ENCODE data around the gene SMC3. TPM values are rescaled to one million over a fixed set of nuclear protein-coding genes. Genes with fewer than 3 reads are reported as not detected.
"Not testable (repeated sequence)": the region's sequence is repeated elsewhere in the genome, so short reads cannot be mapped to it uniquely, and the experiment has no call there.

Gene SMC3
- total RNA-seq, 2 experiments from 2014 or later: 75.6 to 82.2 TPM

GRCh38 chr10:110639858-110640257 is 72.4 kb downstream of the SMC3 start:
- H3K9me3 Mint-ChIP-seq (ENCODE audit: insufficient read depth); ATAC-seq; H3K4me3 Mint-ChIP-seq; H3K27ac Mint-ChIP-seq; H3K36me3 Mint-ChIP-seq (ENCODE audit: low read depth); POLR2A ChIA-PET; DNase-seq: not testable (repeated sequence)
- Mint-ChIP-seq H3K4me1 (ENCODE audit: low read depth) (peaks cover 33% of the 10 kb centered on the region), H3K27me3 (ENCODE audit: low read depth) (peaks cover 37% of the 10 kb centered on the region)
- CTCF ChIA-PET: interaction anchor here (1.2 to 4.1 kb wide), 6 partner anchors 9 to 33 kb away, joined by 3 to 23 read pairs (median 7); no protein-coding TSS in a partner anchor

DNA sequence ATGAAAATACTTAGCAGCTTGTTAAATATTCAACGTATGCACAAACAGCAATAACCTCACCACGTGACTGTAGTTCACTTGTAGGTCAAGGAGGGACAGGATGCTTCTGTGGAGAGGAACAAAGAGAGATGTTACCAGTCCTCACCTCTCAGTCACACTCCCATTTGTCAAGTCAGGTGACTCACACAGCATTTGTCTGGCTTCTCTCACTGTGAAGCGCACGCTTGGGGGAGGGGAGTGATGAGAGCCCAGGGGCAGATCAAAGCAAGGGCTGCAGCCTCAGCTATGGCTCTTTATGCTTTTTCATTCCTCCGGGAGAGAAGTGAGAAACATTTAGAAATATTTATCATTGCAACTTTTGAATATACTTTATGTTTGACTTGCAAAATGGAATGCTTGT is 73.8 kb downstream of the SMC3 start:
- peaks cover 33% of the 10 kb centered on the region for H3K4me1 Mint-ChIP-seq (ENCODE audit: low read depth)
- H3K27me3 Mint-ChIP-seq (ENCODE audit: low read depth): peaks cover 45% of the 10 kb centered on the region
- no peak overlapping the region for H3K27ac Mint-ChIP-seq
- ATAC-seq: peak; percentile 60
- H3K4me3 Mint-ChIP-seq: no peak overlapping the region
- CTCF ChIA-PET: interaction anchor here (0.9 to 4.1 kb wide), 10 partner anchors 10 to 307 kb away, joined by 3 to 23 read pairs (median 4); no protein-coding TSS in a partner anchor
- no peaks in the 10 kb centered on the region for H3K36me3 Mint-ChIP-seq (ENCODE audit: low read depth)
- H3K9me3 Mint-ChIP-seq (ENCODE audit: insufficient read depth): no peaks in the 10 kb centered on the region
- POLR2A ChIA-PET: no interaction called here
- peak; percentile 55 for DNase-seq

DNA sequence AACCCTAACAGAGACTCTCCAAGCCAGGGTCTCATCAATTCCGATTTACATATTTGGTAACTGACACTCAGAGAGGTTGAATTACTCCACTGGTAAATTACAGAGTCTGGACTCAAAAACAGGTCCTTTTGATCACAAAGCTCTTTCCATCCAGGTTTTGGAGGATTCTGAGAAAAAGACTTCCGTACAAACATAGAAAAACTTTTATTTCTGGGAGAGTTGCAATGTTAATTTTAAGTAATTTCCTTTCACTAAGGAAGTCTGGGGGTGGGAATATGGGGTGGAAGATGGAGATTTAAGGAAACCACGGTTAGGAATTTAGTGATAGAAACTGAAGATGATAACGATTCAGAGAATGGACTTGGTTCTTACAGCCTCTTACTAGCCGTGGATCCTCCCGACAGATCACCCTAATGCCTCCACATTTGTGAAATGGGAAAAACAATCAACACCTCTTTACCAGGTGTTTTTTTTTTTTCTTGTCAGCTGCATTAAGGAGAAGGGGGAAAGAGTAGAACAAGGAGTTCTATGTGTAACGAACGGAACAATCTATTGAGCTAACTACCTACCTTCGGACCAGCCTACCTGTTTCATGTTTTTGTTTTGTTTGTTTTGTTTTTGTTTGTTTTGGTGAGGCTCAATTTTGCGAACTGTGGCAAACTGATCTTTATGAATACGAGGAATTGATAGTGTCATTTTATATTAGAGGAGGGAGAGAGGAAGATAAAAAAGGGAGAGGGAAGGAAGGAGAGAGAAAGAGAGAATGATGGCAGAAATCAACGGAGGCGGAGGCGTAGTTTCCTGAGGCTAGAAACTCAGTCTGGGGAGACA is 74.9 kb downstream of the SMC3 start:
- DNase-seq (no peak), ATAC-seq (no peak)
- Mint-ChIP-seq H3K4me3 (peak overlapping the region; percentile 39), H3K4me1 (ENCODE audit: low read depth) (peaks cover 33% of the 10 kb centered on the region), H3K27me3 (ENCODE audit: low read depth) (peaks cover 53% of the 10 kb centered on the region), H3K36me3 (ENCODE audit: low read depth) (no peaks in the 10 kb centered on the region), H3K27ac (no peak overlapping the region), H3K9me3 (ENCODE audit: insufficient read depth) (no peaks in the 10 kb centered on the region)
- ChIA-PET POLR2A (no interaction called here), CTCF (interaction anchor here (0.9 to 4.1 kb wide), 5 partner anchors 17 to 308 kb away, joined by 3 to 23 read pairs (median 4); no protein-coding TSS in a partner anchor)

- POLR2A ChIA-PET: no interaction called here
- Mint-ChIP-seq H3K9me3 (ENCODE audit: insufficient read depth) (no peaks in the 10 kb centered on the region), H3K27ac (no peak overlapping the region), H3K4me3 (peak overlapping the region; percentile 66), H3K4me1 (ENCODE audit: low read depth) (peaks cover 33% of the 10 kb centered on the region), H3K27me3 (ENCODE audit: low read depth) (peaks cover 56% of the 10 kb centered on the region), H3K36me3 (ENCODE audit: low read depth) (no peaks in the 10 kb centered on the region)
- DNase-seq (no peak), ATAC-seq (peak; percentile 18)
- CTCF ChIA-PET: interaction anchor here (1.0 to 4.1 kb wide), 2 partner anchors 30 to 37 kb away, joined by 3 to 23 read pairs; no protein-coding TSS in a partner anchor
Observed at GRCh38 chr10:110643035-110643652, 75.6 kb downstream of the SMC3 start.

- ChIA-PET POLR2A (no interaction called here), CTCF (interaction anchor here (1.0 to 4.1 kb wide), 2 partner anchors 29 to 37 kb away, joined by 3 to 23 read pairs; no protein-coding TSS in a partner anchor)
- Mint-ChIP-seq H3K9me3 (ENCODE audit: insufficient read depth) (no peaks in the 10 kb centered on the region), H3K4me3 (peak within 1 kb of the TSS; percentile 66), H3K27ac (no peak within 1 kb of the TSS), H3K36me3 (ENCODE audit: low read depth) (no peaks in the 10 kb centered on the region), H3K4me1 (ENCODE audit: low read depth) (peaks cover 33% of the 10 kb centered on the region), H3K27me3 (ENCODE audit: low read depth) (peaks cover 56% of the 10 kb centered on the region)
- DNase-seq: peak; percentile 32
- ATAC-seq: peak; percentile 73
Observed at GRCh38 chr10:110643653-110644597, 76.4 kb downstream of the SMC3 start, which contains the start of gene RBM20. Gene RBM20, plus strand, starts transcription at chr10:110644336. Its CDS starts 119 bp downstream, at chr10:110644455.

DNA sequence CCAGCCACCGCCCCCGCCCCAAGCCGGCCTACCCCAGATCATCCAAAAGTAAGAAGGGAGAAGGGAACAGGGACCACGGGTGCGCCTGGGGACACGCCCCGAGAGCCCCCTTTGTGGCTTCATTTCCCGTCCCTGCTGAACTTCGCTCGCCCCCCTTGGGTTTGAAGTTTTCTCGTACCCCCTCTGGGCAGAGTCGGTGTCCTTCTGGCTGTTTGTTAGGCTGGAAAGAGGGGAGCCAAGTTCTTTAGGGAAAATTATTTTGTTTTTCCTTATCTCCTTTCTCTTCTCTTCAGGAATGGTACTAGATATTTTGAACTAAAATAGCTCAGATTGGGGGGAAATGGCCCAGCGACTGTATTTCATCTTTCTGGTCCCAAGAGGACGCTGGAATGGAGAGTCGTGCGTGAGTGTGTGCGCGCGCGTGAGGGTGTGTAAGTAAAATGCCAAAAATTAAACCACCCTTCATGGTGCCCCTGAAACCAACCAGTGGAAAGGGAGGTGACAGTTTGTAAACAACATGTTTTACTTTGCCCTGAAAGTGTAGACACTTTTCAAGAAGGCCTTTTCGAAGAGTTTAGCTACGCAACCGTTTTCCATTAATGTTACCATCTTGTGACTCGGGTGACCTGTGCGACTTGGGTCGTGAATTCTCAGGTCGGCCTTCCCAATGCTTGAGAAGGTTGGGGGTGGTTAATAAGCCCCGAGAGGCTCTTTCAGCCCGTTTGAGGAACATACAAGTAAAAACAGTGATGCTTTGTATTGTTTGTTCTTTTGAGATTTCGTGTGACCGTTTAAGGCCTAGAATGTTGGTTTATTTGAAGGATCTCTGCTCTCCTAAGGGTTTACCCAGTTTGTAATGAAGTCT is 77.3 kb downstream of the SMC3 start:
- H3K4me3 Mint-ChIP-seq: peak overlapping the region; percentile 57
- DNase-seq (no peak), ATAC-seq (no peak)
- H3K9me3 Mint-ChIP-seq (ENCODE audit: insufficient read depth): no peaks in the 10 kb centered on the region
- peaks cover 37% of the 10 kb centered on the region for H3K4me1 Mint-ChIP-seq (ENCODE audit: low read depth)
- no peak overlapping the region for H3K27ac Mint-ChIP-seq
- ChIA-PET CTCF (no interaction called here), POLR2A (no interaction called here)
- peaks cover 61% of the 10 kb centered on the region for H3K27me3 Mint-ChIP-seq (ENCODE audit: low read depth)
- H3K36me3 Mint-ChIP-seq (ENCODE audit: low read depth): no peaks in the 10 kb centered on the region

DNA sequence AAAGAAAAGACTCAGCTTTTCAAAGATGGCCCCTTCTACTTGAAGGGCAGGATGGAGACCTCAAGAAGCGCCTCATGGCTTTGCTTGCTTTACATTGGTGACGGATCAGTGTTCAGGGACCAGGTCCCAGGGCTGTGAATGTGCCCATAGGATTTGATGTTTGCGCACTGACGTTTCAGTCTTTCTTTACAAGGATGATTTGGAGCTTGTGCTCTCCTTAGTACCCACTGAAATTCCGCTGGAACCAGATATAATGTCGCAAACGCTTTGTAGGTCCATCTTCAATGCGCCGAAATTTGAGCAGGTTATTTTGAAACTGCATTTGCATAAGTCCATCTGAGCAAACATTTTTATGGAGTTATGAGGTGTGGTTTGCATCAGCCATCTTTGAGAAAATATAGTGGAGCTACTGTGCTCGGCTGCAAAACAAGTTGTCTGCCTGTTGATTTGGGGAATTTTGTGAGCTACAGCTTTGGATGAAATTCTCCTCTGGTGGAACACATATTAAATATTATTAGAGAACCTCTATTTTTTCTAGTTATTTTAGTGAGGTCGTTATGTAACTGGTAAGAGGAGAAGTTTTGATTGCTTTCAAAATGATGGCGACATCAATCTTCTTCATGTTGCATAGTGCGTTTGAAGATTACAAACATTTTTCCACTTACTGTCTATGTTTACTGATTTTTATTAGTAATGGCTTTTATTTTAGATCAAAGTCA is 79.1 kb downstream of the SMC3 start:
- Mint-ChIP-seq H3K4me1 (ENCODE audit: low read depth) (peaks cover 43% of the 10 kb centered on the region), H3K27ac (no peak overlapping the region), H3K36me3 (ENCODE audit: low read depth) (no peaks in the 10 kb centered on the region), H3K4me3 (no peak overlapping the region), H3K9me3 (ENCODE audit: insufficient read depth) (no peaks in the 10 kb centered on the region), H3K27me3 (ENCODE audit: low read depth) (peaks cover 54% of the 10 kb centered on the region)
- ChIA-PET CTCF (interaction anchor here (1.0 kb wide), 2 partner anchors 25 to 33 kb away, joined by 3 read pairs; no protein-coding TSS in a partner anchor), POLR2A (no interaction called here)
- ATAC-seq (no peak), DNase-seq (no peak)

DNA sequence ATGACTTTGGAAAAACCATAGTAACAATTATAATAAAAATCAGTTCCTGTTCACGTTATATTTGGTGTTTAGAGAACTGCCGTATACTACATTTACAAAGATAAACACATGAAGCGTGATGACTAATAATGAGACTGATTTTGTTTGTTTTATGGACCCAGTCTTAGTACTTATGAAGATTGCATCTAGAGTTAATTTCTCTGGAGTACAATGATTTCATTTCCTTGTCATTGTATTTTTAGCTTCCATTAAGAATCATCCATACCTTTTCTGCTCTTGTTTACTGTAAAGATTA is 79.6 kb downstream of the SMC3 start:
- no peak overlapping the region for H3K4me3 Mint-ChIP-seq
- no peak for DNase-seq
- no peak overlapping the region for H3K27ac Mint-ChIP-seq
- peaks cover 45% of the 10 kb centered on the region for H3K4me1 Mint-ChIP-seq (ENCODE audit: low read depth)
- ChIA-PET POLR2A (no interaction called here), CTCF (interaction anchor here (1.0 kb wide), 2 partner anchors 25 to 33 kb away, joined by 3 read pairs; no protein-coding TSS in a partner anchor)
- no peaks in the 10 kb centered on the region for H3K36me3 Mint-ChIP-seq (ENCODE audit: low read depth)
- H3K9me3 Mint-ChIP-seq (ENCODE audit: insufficient read depth): no peaks in the 10 kb centered on the region
- ATAC-seq: no peak
- H3K27me3 Mint-ChIP-seq (ENCODE audit: low read depth): peaks cover 51% of the 10 kb centered on the region

DNA sequence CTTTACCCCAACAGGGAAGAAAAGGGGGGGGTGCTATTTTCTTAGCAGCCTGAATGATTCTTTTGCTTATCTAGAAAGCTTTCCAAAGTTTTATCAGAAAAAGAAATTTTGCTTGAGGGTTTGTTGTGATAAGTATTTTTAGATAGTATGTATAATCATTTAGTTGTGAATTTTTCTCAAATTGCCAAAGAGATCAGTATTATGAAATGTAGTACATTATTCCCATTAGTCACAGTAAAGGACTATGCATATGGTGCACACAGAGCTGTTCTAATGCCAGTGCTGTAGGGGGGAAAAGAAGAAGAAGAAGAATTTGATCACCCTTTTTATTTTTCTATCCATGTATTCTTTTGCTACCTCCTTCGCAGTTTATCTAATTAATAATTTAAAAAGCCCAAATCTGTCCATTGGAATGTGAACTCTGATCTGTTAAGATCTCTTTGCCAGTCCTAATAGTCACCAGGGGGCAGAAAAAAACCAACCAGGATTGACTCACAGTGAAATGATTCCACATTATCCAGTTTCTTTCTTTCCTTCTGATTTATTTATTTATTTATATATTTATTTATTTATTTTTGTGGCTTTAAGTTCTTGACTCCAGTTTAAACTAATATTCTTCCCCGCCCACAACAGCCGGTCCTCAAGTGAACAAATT is 81.3 kb downstream of the SMC3 start:
- ChIA-PET CTCF (interaction anchor here (1.5 kb wide), 2 partner anchors 10 to 23 kb away, joined by 7 to 9 read pairs; no protein-coding TSS in a partner anchor), POLR2A (interaction anchor here (1.0 kb wide), 1 partner anchor 24 kb away, joined by 3 read pairs; no protein-coding TSS in a partner anchor)
- ATAC-seq (no peak), DNase-seq (no peak)
- H3K36me3 Mint-ChIP-seq (ENCODE audit: low read depth): no peaks in the 10 kb centered on the region
- no peaks in the 10 kb centered on the region for H3K9me3 Mint-ChIP-seq (ENCODE audit: insufficient read depth)
- H3K4me3 Mint-ChIP-seq: no peak overlapping the region
- H3K27ac Mint-ChIP-seq: no peak overlapping the region
- H3K27me3 Mint-ChIP-seq (ENCODE audit: low read depth): peaks cover 49% of the 10 kb centered on the region
- peaks cover 39% of the 10 kb centered on the region for H3K4me1 Mint-ChIP-seq (ENCODE audit: low read depth)

Measured in activated CD8-positive, alpha-beta T cell treated with anti-CD3 and anti-CD28 coated beads, Interleukin-2, amount 10 ng/mL, durations not matched to agents 7 days and 5 days (primary cell).